Colon (tissue), 2 donors: ENCODE measurements around the gene VPS16.

ENCODE experiments used
- FAIRE-seq: peaks from 2 replicates; lab custom pipeline; 2012; peaks lifted over from hg19 to GRCh38; lab: Jason Lieb, UNC
- donor health status: control.
- donor health status: control.

Gene VPS16

DNA sequence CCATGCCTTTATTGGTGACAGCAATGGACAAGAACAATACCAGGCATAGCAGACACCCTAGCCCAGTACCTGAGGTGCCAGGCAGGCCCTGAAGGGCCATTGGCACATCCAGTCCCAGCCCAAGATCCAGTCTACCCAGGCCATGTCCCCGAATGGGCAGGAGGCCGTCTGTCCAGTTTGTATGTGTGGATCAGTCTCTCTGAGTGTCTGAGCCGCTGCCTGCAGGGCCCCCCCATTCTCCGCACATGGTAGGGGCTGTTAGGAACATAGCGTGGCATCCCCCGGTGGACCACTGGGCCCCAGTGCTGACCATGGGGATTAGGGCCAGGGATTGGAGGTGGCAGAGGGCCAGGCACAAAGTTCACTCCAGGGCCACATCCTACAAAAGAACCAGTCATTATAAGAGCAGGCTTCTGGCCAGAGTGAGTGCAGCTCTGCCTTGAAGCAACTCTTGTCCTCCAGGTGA lies 5.2 kb upstream of the VPS16 start:
- no peak for FAIRE-seq

GRCh38 chr20:2836035-2836434 lies 4.5 kb upstream of the VPS16 start:
- FAIRE-seq: no peak

GRCh38 chr20:2837221-2837960 lies 3.2 kb upstream of the VPS16 start:
- FAIRE-seq: no peak

DNA sequence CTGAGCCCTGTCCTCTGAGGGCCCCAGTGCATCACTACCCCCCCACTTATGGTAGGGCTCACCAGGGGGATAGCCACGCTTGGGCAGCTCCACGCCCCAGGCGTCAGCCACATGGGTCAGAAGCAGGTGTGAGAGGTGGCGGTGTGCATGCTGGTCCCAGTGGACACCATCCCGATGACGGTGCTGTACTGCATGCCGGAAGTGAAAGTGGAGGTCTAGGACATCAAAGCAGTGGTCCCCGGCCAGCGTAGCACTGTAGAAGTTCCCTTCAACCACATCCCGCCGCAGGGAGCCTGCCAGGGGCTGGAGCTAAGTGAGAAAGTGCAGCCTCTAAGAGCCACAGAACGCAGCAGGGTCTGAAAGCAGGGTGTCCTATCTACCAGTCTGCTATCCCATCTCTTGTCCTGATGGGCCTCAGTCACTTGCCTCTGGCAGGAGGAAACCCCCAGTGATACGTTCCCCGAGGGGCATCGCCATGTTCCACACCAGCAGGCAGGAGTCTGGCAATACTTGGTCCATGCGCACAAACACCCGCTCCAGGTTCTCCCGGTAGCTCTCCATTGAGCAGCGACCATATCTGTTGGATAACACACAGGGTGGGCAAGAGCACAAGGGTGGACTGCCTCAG lies 2.3 kb upstream of the VPS16 start:
- FAIRE-seq: no peak

- FAIRE-seq: no peak
These were observed 1.5 kb upstream of the VPS16 start for GRCh38 chr20:2838847-2839671.

- FAIRE-seq: no peak
These were observed 810 bp upstream of the VPS16 start for GRCh38 chr20:2839732-2840137.

DNA sequence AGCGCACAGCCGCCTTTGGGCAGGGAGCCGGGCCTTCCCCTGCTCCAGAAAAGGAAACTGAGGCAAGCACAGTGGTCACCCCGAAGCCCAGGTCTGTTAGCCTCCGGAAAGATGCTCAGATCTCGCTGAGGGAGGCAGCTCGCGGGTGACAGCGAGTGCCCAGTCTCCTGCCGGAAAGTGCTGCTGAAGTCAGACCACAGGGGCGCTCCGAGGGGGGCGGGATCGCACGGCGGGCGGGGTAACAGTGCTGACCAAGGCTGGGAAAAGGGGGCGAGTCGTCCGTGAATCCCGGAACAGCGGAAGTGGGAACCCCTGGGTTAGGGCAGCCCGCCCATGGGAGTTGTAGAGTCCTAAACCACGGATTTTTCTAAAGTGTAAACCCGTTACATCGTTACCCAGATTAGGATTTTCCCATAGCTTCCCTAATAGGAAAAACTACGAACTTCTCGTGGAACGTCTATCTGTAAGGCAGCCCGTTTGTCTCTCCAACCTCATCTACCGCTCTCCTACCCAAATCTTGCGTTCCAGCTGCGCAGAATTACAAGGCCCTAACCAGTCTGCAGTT lies 504 bp downstream of the VPS16 start:
- FAIRE-seq: no peak

DNA sequence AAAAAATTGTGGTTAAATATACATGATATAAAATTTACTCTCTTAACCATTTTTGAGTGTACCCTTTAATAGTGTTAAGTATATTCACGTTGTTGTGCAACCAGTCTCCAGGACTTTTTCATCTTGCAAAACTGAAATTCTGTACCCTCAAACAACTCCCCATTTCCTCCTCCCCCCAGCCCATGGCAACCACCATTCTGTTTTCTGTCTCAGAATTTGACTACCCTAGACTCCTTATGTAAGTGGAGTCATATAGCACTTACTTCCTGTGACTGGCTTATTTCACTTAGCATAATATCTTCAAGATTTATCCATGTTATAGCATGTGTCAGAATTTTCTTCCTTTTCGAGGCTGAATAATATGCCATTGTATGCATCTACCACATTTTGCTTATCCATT lies 5.1 kb downstream of the VPS16 start:
- no peak for FAIRE-seq

DNA sequence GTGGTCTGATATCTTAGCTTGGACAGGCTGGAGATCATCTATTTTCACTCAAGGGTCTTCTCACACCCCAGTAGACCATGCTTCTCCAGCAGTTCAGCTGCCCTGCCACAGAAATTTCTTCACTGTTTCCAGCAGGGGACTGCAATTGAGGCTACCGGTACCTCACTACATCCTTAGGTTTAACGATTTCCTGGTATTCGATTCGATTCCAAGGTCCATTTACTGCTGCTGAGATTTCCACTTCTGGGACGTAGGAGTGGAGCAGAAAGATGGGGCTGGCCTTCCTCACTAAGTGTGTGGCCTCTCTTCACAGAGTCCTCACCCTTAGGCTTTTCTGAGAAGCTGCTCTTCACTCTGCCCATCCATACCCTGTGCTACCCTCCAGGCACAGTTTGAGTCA lies 6.2 kb downstream of the VPS16 start:
- FAIRE-seq: no peak

DNA sequence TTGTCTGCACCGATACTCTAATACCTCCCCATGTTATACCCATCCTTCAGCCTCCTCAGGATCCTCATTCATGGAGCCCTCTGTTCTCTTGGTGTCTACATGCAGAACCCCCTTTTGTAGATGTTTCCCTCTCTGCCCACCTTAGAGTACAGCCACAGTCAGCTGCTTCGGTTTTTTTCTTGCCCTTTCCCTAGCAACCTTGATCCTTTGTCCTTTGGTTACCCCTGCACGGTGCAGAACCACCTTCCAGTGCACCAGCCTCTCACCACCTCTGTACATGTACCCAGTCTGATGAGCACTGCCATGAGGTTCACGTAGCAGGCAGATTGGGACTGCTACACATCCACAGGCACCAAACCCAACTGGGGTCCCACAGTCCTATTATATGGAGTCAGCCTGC lies 7.3 kb downstream of the VPS16 start:
- FAIRE-seq: no peak

- FAIRE-seq: no peak
These were observed 9.0 kb downstream of the VPS16 start for GRCh38 chr20:2849529-2849928.

DNA sequence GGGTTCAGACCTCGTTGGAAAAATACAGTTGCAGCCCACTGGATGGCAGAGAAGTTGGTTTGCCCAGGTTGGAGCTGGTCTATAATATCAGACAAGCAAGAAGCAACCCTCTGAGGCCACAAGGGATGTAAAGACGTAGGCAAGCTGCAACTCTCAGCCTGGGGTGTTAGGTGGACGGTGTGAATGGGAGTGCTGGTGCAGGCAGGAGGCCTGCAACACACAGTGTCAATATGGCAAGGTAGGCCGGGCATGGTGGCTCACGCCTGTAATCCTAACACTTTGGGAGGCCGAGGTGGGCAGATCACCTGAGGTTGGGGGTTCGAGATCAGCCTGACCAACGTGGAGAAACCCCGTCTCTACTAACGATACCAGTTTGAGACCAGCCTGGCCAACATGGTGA lies 10.5 kb downstream of the VPS16 start:
- no peak for FAIRE-seq

- no peak for FAIRE-seq
These were observed 18.0 kb downstream of the VPS16 start for GRCh38 chr20:2858591-2858990.

DNA sequence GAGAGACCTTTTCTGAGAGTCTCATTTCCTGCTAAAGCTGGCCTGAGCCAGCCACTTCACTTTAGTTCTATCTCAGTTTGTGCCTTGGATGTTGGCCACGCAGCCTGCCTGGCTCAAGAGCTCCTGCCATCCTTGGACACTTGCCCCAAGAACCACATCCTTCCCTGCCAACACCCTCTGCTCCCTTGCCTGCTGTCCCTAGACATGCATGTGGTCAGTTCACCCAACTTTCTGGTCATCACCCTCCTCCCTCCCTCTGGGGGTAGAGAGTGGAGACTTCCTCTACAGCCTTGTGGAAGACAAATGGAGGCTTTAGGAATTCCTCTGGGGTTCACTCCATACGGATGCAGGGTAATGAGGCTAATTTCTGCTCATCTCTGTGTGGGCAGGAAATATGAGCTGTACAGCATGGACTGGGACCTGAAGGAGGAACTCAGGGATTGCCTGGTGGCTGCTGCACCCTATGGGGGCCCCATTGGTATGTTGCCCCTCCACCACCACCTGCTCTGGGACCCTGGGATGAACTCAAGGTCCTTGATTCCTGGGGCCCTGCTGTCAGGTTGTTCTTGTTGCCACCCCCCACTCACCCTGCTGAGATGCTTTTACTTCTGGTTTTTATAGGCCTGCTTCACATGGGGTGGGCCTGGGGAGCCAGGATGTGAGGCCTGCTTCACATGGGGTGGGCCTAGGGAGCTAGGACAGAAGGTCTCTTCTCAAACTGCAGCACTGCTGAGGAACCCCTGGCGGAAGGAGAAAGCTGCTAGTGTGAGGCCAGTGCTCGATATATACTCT lies 19.0 kb downstream of the VPS16 start:
- FAIRE-seq: no peak

GRCh38 chr20:2864626-2865025 lies 24.1 kb downstream of the VPS16 start:
- no peak for FAIRE-seq

GRCh38 chr20:2865101-2865500 lies 24.6 kb downstream of the VPS16 start:
- no peak for FAIRE-seq

DNA sequence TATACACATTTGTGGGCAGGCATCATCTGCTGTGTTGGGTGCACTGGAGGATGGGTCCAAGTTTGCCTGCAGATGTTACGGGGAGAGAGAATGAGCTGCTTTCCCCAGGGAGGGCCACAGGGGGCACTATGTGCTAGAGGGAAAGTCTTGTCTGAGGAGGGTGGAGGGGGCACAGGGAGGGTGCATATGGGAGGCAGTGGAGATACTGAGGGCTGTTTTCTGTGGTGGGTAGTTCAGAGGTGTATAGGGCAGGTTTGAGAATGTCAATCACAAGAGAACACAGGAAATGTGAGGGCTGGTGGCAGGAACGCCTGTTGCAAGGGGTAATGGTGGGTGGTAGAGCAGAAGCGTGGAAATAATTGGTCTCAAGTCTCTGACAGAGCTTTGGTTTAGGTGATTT lies 25.1 kb downstream of the VPS16 start:
- no peak for FAIRE-seq

DNA sequence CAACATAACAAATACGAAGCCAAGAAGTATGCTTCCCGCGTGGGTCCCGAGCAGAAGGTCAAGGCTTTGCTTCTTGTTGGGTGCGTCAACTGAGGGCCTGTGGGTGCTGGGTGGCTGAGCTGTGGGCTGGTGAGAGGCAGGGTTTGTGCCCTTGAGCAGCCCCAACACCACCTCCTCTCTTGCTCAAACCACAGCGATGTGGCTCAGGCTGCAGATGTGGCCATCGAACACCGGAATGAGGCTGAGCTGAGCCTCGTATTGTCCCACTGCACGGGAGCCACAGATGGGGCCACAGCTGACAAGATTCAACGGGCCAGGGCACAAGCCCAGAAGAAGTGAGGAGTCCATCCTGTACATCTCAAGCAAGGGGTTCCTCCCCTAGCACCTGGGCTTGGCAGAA lies 25.7 kb downstream of the VPS16 start:
- no peak for FAIRE-seq

GRCh38 chr20:2867081-2867864 lies 26.7 kb downstream of the VPS16 start:
- FAIRE-seq: no peak

GRCh38 chr20:2869381-2869780 lies 28.8 kb downstream of the VPS16 start:
- no peak for FAIRE-seq

GRCh38 chr20:2871111-2871465 lies 30.5 kb downstream of the VPS16 start:
- no peak for FAIRE-seq
